SU-DHL-6 (cell line): ENCODE results near the gene ASPRV1.

Experiments
- H2AFZ ChIP-seq: fragments of 200-600 bp; sonication (generic); 2 replicates; pipeline ENCODE4 v1.6.1; 2014; ENCODE audit warnings: low read depth, mild to moderate bottlenecking, moderate library complexity, mixed read lengths, antibody characterized with exemption, low read length; ENCODE audit not compliant: severe bottlenecking
- H3F3A ChIP-seq: fragments of 200-600 bp; shearing (Covaris generic); 2 replicates; pipeline ENCODE4 v1.6.0; 2016; ENCODE audit warnings: antibody characterized with exemption, mild to moderate bottlenecking; ENCODE audit not compliant: insufficient read depth
- H3K27ac ChIP-seq: fragments of 200-600 bp; sonication (generic); 2 replicates; pipeline ENCODE4 v1.5.1; 2016; ENCODE audit warnings: low read depth, mild to moderate bottlenecking, low read length, moderate library complexity, mixed read lengths
- H3K27me3 ChIP-seq: fragments of 200-600 bp; sonication (generic), shearing (Covaris generic); 2 replicates; pipeline ENCODE4 v1.6.0; 2014; ENCODE audit warnings: mild to moderate bottlenecking, low read length
- H3K36me3 ChIP-seq: fragments of 200-600 bp; sonication (generic); 2 replicates; pipeline ENCODE4 v1.6.1; 2014; ENCODE audit warnings: mild to moderate bottlenecking, low read length, mixed read lengths
- H3K4me2 ChIP-seq: fragments of 300-600, 200-600 bp; shearing (Covaris generic), sonication (generic); 2 replicates; pipeline ENCODE4 v1.6.0; 2014; ENCODE audit warnings: low read length, low read depth, mild to moderate bottlenecking; ENCODE audit not compliant: poor library complexity, severe bottlenecking
- H3K4me3 ChIP-seq: fragments of 200-600 bp; sonication (generic); 2 replicates; pipeline ENCODE4 v1.5.1; 2014; ENCODE audit warnings: antibody characterized with exemption, low read length, mild to moderate bottlenecking, mixed read lengths; ENCODE audit not compliant: insufficient read depth, poor library complexity, severe bottlenecking
- H3K79me2 ChIP-seq: fragments of 200-600 bp; sonication (generic); 2 replicates; pipeline ENCODE4 v1.6.1; 2014; ENCODE audit warnings: mild to moderate bottlenecking, low read length, moderate library complexity; ENCODE audit not compliant: insufficient read depth
- H3K9ac ChIP-seq: fragments of 200-600 bp; sonication (generic); 2 replicates; pipeline ENCODE4 v1.7.0; 2014; ENCODE audit warnings: mild to moderate bottlenecking, low read length
- H3K9me2 ChIP-seq: fragments of 200-600 bp; sonication (generic); replicated peaks from 2 replicates; pipeline ENCODE4 v1.6.1; 2014; ENCODE audit warnings: low read length; ENCODE audit not compliant: insufficient read depth
- H3K9me3 ChIP-seq: fragments of 200-600 bp; sonication (generic); 2 replicates; pipeline ENCODE4 v1.6.1; 2014; ENCODE audit warnings: low read length, mixed read lengths; ENCODE audit not compliant: insufficient read depth
- H4K20me1 ChIP-seq: fragments of 200-600 bp; sonication (generic); 2 replicates; pipeline ENCODE4 v1.6.1; 2014; ENCODE audit warnings: low read depth, mild to moderate bottlenecking, antibody characterized with exemption, low read length, moderate library complexity, mixed read lengths
- EZH2phosphoT487 ChIP-seq: fragments of 200-600 bp; sonication (generic), shearing (Covaris generic); conservative IDR thresholded peaks from 2 replicates; pipeline ENCODE4 v1.6.1; 2018; ENCODE audit warnings: mild to moderate bottlenecking, antibody characterized with exemption, low read length, moderate library complexity, mixed read lengths
- TF ChIP-seq, protein P1 (sequence below): fragments of 200-600 bp; sonication (generic); IDR thresholded peaks from one replicate; pipeline ENCODE4 v1.5.1; 2017; ENCODE audit warnings: antibody characterized with exemption, mild to moderate bottlenecking, low read length, moderate library complexity; ENCODE audit not compliant: insufficient read depth, poor library complexity, severe bottlenecking

The ASPRV1 gene

DNA sequence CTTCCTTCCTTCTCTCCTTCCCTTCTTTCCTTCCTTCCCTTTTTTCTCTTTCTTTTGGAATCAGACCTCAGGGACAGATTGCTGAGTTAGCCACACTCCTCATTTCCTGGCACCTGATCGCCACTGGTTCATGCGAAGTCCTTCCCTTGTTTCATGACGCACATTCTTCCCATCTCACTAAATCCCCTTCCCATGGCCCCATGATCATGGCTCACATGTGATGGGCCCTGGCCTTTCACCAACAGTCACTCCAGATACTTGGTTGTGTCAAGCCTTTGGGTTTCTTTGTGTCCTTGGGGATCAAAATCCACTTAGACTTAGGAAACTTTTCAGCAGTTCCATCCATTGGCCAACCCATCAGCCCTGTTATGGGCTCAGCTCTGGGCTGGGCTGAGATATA lies 23.8 kb upstream of the ASPRV1 start:
- Histone ChIP-seq H3K4me2 (no peak overlapping the region), H3K27me3 (no peaks in the 10 kb centered on the region)

DNA sequence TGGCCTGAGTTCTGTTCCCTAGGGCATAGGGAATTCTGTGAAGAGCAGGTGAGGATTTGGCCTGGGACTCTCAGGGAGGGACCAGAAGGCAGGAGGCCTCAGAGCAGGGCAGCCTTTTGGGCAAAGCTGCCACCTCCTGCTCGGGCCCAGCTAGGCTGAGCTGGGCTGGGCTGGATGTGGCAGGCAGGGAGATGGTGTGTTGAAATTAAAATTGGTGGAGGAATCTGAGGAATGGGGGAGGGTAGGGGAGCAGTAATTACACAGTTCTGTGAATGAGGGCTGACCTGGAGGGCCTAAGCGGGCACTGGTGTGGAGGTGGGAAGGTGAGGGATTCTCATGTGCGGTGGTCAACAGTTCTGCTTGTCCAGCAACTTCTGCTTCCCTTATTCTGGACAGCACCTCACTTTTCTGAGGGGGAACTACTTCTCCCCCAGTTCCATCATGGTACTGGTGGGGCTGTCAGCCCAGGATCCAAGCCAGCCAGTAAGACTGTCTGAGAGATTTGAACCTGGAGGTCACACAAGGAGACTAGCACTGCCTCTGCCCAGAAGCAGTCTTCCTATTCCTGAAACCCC lies 22.0 kb upstream of the ASPRV1 start:
- TF ChIP-seq EZH2phosphoT487: no peak
- TF ChIP-seq, protein P1, sequence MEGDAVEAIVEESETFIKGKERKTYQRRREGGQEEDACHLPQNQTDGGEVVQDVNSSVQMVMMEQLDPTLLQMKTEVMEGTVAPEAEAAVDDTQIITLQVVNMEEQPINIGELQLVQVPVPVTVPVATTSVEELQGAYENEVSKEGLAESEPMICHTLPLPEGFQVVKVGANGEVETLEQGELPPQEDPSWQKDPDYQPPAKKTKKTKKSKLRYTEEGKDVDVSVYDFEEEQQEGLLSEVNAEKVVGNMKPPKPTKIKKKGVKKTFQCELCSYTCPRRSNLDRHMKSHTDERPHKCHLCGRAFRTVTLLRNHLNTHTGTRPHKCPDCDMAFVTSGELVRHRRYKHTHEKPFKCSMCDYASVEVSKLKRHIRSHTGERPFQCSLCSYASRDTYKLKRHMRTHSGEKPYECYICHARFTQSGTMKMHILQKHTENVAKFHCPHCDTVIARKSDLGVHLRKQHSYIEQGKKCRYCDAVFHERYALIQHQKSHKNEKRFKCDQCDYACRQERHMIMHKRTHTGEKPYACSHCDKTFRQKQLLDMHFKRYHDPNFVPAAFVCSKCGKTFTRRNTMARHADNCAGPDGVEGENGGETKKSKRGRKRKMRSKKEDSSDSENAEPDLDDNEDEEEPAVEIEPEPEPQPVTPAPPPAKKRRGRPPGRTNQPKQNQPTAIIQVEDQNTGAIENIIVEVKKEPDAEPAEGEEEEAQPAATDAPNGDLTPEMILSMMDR: no peak
- H3K36me3 ChIP-seq: no peaks in the 10 kb centered on the region
- H3K4me3 ChIP-seq: no peak overlapping the region

More for the DNA sequence above, 23.8 kb upstream of the ASPRV1 start:
- Histone ChIP-seq H3K79me2 (no peaks in the 10 kb centered on the region), H3K9ac (no peak overlapping the region), H3K9me3 (no peaks in the 10 kb centered on the region), H4K20me1 (no peaks in the 10 kb centered on the region), H3K4me3 (no peak overlapping the region), H3K9me2 (no peaks in the 10 kb centered on the region), H3K27ac (no peak overlapping the region), H2AFZ (no peak overlapping the region), H3F3A (no peaks in the 10 kb centered on the region), H3K36me3 (no peaks in the 10 kb centered on the region)
- TF ChIP-seq, protein P1: no peak
- no peak for TF ChIP-seq EZH2phosphoT487

DNA sequence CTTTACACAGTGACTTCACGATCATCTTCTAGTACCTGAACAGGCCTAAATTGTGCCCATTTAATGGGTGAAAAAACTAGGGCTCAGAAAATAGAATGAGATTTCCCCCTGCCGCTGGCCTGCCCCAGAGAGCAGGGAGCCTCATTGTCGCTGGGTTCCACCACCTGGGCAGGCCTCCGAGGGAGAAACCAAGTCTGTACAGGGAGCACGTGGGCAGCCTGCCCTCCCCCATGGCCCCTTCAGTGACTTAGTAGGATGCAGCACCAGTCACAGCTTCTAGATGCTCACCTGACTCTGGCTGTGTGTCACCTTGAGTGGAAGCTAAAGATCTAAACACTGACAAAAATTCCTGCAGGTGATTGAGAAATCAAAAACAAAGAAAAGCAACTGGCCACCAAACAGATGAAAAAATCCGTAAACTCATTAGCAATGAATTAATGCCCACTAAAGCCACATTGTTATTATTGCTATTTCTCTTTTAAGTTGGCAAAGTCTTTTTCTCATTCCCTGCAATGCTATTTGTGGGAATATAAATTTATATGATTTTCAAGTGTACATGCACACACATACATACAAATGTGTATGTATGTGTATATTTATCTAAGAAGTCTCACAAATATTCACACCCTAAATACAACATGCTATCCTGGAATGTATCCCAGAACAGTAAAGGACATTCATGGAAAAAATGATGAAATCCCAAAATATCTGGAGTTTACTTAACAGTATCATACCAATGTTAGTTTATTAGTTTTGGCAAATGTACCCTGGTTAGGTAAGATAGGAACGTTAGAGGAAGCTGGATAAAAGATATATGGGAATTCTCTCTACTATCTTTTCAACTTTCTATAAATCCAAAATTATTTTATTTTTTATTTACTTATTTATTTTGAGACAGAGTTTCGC lies 18.7 kb upstream of the ASPRV1 start:
- no peak overlapping the region for H3K9ac ChIP-seq
- H3K4me3 ChIP-seq: no peak overlapping the region
- H4K20me1 ChIP-seq: no peaks in the 10 kb centered on the region
- H3K9me3 ChIP-seq: no peaks in the 10 kb centered on the region
- no peaks in the 10 kb centered on the region for H3K79me2 ChIP-seq
- no peaks in the 10 kb centered on the region for H3K36me3 ChIP-seq
- no peaks in the 10 kb centered on the region for H3K27me3 ChIP-seq
- no peaks in the 10 kb centered on the region for H3K9me2 ChIP-seq
- no peak overlapping the region for H3K27ac ChIP-seq
- H3F3A ChIP-seq: no peaks in the 10 kb centered on the region
- no peak overlapping the region for H3K4me2 ChIP-seq
- no peak for TF ChIP-seq EZH2phosphoT487
- TF ChIP-seq, protein P1: no peak
- no peak overlapping the region for H2AFZ ChIP-seq

More for the DNA sequence above, 22.0 kb upstream of the ASPRV1 start:
- H4K20me1 ChIP-seq: no peaks in the 10 kb centered on the region
- no peaks in the 10 kb centered on the region for H3F3A ChIP-seq
- H3K9me2 ChIP-seq: no peaks in the 10 kb centered on the region
- no peak overlapping the region for H3K9ac ChIP-seq
- H2AFZ ChIP-seq: no peak overlapping the region
- no peak overlapping the region for H3K27ac ChIP-seq
- H3K4me2 ChIP-seq: no peak overlapping the region
- H3K79me2 ChIP-seq: no peaks in the 10 kb centered on the region
- no peaks in the 10 kb centered on the region for H3K9me3 ChIP-seq
- no peaks in the 10 kb centered on the region for H3K27me3 ChIP-seq
